HG03342 (cell line): Measurements from ENCODE around the gene ARHGAP31.
A peak's percentile ranks its signal among the peaks of the same experiment; 100 is the strongest.
"Not testable (repeated sequence)": the region's sequence is repeated elsewhere in the genome, so short reads cannot be mapped to it uniquely, and the experiment has no call there.

Experiments used
- ATAC-seq: cut with Tn5 transposase; IDR thresholded peaks from one replicate; pipeline ENCODE4 v1.9.1; 2021; ENCODE audit warnings: mild to moderate bottlenecking, moderate library complexity; ENCODE audit not compliant: unreplicated experiment

Gene ARHGAP31

DNA sequence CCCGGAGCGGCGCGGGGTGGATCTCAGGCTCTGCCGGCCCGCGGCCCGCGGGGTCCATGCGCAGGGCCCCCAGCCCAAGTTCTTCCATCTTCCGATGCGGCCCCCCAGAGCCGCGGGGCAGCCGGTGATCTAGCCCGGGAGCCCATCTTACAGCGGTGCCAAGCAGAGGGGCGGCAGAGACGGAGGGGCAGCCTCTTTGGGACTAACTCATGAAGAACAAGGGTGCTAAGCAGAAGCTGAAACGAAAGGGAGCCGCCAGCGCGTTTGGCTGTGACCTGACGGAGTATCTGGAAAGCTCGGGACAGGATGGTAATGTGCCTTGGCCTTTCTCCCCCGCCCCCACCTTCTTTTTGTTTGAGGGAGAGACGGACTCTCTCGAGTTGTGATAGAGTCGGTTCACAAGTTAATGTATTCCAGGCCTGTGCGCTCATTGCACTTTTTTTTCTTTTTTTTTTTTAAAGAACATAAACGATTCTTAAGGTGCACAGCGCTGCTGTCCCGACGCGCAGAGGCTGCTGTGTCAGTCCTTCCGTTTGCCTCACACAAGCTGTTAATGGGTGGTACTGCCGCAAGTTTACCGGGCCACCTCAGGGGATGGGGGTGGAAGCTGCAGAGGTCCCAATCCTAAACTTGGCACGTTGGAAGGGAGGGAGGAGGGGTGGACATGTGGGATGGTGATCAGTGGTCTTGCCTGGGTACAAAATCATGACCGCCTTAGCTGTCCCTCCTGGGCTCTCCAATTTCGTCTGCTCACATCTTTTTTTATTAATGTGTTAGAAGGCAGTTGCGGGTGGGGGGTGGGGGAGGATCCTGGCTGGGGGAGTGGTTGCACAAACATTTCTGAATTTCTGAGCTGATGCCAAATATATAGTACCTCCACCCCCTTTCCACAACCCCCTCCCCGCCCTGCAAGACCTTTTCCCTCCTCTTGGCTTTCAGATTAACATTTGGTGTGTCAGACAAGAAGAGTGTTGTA is 801 bp downstream of the ARHGAP31 start:
- ATAC-seq: peak; percentile 26

DNA sequence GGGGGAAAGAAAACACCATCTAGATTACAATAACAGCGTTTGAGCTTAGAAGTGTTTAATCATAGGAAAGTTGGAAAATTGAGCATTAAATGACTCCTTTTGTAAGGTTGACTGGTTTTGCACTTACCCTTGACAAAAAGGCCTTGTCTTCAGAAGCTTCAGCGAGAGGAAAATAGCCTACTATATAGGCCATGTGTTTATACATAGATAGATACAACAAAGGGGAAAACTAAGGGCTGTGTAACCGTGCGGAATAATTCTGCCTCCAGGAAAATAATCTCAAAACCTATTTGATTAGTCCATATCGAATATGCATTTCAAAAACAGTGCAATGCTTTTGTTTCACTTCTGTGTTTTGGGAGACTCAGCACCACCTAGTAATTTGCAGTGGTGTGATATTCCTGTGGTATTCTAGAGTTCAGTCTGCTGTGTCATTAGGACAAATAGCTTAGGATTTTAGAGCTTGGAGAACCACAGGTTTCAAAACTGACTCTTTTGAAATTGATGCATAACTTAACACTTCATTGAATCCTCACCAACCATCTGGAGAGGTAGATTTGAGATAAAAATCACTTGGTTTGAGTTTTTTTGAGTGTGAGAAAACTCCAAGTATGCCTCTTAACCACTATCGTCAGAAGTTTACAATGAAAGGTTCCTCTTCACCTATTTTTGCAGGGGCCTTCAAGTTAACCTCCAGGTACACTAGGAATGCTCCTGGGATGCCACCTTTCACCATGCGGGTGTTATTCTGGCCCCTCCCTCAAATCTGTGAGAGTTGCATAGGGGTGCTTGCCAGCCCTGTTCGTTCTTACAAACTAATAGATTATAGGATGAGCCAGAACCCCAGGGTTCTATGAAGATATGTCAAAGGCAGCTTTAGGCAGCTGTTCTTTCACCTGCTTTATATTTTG is 1.9 kb downstream of the ARHGAP31 start:
- ATAC-seq: no peak

DNA sequence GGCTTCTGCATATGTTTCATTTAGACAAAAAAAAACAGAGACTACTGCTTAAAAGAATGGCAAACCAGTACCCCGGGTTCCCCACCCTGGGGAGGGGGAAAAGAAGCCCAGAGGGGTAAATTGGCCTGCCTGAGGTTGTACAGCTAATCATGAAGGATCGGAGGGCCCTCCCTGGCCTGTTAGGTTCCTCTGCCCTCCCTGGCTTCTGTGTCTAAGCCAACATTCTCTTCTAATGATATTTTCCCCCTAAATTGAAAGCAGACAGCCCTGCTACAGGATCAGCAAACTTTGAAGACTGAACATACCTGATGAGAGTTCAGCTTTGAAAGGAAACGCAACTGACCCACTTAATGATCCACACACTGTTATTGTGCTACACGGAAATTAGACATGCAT is 2.5 kb downstream of the ARHGAP31 start:
- ATAC-seq: no peak

DNA sequence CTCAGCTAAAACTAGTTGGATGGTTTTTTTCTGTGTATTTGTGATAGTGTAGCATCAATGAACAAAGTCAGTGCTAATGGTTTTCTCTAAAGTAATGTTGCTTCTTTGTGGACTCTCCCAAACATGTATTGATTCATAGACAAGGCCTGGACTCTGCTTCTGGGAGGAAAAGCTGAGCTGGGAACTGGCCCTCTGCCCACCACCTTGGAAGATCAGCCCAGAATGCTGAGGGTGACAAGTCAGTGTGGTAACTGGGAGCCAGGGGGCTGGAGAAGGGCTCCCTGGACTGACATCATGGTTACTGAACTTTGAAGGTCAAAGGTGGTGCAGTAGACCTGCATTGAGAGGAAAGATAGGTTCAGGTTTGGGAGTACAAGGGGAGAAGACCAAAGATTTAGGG is 3.0 kb downstream of the ARHGAP31 start:
- ATAC-seq: no peak

DNA sequence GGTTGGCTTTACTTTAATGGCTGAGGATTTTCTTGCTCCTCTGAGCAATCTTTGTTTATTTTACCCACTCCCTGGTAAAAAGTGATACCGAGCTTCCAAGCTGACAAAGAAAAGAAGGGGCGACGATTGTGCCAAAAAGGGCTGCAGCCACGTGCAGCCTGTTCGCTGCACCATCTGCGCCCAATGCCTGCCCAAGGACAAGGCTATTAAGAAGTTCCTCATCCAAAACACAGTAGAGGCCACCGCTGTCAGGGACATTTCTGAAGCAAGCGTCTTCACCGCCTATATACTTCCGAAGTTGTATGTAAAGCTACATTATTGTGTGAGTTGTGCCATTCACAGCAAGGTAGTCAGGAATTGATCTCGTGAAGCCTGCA is 4.4 kb downstream of the ARHGAP31 start:
- no peak for ATAC-seq

DNA sequence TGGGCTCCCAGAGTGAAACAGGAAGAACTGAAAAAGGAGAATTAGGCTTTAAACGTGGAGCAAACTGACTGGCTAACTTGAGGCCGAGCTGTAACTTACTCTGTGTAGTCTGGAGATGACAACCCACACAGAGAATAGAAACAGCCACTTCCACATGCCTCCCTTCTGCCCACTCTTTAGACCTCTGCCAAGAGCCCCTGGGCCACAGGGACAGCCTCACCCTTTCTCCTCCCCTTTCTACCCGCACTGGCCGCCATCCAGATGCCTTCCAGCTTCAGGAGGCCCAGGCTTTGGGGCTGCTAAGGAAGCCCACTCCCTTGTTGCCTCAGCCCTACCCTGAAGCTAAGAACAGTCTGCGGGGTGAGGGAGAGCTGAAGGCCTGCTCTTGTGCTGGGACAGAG is 6.8 kb downstream of the ARHGAP31 start:
- no peak for ATAC-seq

DNA sequence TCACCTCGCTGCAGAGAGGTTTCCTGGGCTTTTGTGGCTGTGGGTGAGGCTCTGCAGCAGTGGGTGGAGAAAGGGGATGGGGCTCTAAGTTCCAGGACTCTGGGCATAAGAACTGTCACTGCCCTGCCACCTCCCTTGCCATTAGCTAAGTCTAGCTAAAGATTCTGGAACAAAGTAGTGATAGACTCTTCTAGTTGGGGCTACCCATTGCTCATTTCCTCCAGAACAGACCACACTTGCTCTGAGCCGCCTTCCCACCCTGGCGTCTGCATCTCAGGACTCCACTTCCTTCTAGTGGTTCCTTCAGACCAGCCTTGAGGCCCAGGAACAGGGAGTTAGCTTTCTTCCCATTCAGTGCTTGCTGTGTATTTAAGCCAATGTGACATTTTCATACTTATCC is 7.5 kb downstream of the ARHGAP31 start:
- ATAC-seq: no peak

DNA sequence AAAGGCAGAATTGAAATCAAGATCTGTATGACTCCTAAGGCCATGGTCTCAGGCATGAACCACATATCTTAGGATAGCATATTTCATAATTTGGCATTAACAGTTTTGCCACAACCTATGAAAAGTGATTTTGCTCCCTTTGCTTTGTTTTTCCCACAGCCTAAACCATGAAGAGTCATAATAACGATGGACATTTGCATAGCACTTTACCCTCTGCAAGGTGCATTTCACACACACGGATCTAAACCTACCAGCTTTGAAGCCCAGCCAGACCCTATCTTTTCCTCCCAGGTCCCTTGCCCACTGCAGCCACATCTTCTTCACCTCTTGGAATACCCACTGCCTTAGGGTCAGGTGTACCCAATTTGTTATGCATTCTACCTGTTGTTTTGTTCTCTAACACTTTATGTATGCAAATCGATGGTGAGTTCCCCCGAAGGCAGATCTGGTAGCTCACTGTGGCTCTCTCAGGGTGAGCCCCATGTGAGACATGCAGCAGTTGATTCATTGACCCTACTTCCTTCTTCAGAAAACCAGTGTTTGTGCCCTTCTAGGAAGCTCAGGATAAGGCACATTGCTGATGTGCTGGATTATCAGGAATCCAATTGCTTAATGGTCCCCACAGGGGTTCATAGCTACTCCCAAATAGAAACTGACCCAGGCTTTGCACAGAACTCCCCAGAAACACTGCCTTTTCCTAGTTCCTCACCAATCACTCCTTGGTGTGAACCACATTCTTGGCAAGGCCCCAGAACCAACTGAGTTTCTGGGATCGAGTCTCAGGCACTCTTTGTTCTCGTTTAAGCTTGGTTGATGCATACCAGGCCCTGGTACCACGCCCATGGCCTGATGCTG is 8.7 kb downstream of the ARHGAP31 start:
- ATAC-seq: peak; percentile 78

DNA sequence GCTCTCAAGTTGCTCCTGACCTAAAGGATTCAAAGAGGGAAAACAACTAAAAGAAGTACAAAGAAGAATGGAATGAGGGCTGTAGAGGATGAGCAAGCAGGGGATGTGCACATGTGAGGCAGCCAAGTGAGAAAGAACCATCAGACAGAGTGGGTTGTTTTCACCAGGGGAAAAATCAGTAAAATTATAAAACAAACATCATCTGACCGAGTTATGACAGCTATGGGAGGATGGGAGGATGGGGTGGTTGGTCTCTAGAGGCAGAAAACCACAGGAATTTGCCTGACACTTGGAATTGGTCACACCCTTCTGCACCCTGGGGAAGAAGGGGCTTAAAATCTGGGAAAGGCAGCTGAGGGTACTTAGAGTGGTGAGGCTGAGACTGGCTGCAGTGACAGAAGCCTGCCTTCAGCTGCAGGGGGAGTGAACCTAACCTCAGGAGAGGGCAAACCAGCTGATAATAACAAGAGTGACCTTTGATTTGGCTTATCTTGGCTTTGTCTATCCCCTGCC is 10.1 kb downstream of the ARHGAP31 start:
- no peak for ATAC-seq

DNA sequence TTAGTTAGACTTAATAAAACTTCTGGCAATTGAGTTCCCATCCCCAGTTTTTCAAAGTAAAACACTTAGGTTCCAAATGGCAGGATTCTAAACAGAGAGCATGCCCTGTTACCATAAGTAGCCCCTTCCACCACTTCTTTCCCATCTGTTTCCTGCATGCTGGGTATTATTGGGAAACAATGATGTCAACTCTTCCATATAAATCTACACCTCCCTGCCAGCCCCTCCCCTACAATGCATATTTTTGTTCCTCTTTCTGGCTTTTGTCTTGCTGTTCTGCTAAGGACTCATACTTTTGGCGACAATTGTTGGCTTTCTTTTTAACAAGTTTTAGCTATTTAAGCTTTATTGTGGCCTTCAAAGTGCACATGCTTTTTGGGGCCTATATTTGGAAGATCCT is 11.1 kb downstream of the ARHGAP31 start:
- no peak for ATAC-seq

DNA sequence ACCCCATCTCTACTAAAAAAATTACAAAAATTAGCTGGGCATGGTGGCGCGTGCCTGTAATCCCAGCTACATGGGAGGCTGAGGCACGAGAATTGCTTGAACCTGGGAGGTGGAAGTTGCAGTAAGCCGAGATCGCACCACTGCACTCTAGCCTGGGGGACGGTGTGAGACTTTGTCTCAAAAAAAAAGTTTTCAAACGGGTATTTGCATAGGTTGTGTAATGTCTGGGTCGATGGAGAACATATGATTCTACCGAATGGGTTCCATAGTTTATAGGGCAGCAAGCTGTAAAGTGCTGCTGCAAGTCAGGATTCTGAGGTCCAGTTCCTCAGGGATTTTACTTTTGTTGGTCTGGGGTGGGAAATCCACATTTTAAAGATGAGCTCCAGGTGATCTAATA is 12.2 kb downstream of the ARHGAP31 start:
- not testable (repeated sequence) for ATAC-seq

DNA sequence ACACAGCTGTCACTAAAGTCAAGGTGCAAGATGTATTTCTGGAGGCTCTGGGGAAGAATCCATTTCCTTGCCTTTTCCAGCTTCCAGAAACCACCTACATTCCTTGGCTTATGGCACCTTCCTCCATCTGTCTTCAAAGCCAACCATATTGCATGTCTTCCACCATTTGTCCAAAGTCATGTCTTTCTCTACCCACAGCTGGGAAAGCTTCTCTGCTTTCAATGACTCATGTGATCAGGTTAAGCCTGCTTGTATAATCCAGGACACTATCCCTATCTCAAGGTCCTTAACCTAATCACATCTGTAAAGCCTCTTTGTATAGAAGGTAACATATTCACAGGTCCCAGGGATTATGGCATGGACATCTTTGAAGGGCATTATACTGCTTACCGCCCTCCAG is 14.2 kb downstream of the ARHGAP31 start:
- no peak for ATAC-seq

DNA sequence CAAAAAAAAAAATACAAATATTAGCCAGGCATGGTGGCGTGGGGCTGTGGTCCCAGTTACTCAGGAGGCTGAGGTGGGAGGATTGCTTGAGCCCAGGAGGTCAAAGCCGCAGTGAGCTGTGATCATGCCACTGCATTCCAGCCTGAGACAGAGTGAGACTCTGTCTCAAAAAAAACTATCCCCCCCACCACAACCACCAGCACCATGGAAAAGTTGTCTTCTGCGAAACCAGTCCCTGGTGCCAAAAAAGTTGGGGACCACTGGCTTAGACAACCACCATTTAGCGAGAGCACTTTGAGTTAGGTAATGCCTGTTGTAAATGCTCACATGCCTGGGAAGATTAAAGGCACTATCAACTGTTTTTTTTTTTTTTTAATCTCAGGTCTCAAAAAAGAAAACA is 15.4 kb downstream of the ARHGAP31 start:
- ATAC-seq: no peak

DNA sequence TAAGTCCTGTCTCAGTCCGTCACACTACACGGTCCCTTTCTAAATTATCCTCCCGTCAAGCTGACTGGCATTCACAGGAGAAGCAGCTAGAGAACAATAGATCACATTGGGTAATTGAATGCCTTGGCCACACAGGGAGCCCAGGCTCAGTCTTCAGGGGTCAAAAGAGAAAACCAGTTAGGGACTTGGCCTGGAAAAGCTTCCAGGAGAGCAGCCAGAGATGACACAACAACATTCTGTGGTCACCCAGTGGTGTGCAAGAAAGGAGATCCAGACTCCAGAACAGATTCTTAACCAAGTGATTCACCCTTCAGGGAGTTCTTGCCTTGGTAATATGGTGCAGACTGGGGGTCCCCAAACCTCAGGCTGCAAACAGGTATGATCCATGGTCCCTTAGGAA is 15.9 kb downstream of the ARHGAP31 start:
- no peak for ATAC-seq

DNA sequence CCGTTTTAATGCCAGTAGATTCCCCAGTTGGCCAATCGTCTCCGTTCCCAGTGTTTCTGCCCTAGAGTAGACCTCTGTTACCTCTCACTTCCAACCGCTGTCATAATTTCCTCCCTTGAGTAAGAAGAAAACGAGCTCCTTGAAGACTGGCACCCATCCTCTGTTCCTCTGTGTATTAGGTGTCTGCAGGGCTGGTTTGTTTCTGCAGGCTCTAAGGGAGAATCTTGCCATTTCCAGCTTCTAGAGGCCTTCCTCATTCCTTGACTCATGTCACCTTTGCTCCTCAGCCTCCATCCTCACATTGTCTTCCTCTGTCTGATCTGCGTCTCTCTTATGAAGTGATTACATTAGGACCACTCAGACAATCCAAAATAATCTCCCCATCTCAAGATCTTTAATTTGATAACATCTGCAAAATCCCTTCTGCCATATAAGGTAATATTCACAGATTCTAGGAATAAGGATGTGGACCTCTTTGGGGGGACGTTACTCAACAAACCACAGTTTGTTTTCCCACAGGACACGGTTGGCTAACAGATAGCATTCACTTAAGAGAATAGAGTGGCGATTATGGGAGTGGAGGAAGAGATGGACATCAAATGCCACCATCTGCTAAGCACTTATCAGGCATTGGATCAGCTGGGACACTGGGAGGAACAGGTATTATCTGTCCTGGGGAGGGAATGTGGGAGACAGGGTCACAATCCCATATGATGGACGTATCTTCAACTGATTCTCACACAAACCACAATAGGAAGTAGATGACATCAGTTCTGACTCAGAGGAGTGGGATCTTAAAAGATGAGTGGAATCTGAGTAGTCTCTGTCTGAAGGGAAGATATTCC is 17.1 kb downstream of the ARHGAP31 start:
- no peak for ATAC-seq

DNA sequence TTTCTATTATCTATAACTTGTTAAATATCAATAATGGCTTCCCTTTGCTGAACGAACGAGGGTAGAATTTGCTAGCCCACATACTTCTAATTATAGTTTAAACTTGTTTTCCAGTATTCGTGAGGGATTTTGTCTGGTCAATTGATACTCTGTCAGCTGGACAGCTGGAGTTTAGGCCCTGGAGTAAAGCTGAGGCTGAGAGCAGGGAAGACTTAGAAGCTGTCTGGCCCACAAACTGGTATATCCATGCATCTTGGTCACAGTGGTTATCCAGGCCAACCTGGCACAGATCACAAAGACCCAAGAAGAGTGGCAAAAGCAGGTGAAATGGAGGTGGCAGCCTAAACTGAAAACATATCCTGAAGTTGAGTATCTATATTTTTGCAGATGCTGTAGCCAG is 19.3 kb downstream of the ARHGAP31 start:
- ATAC-seq: no peak

DNA sequence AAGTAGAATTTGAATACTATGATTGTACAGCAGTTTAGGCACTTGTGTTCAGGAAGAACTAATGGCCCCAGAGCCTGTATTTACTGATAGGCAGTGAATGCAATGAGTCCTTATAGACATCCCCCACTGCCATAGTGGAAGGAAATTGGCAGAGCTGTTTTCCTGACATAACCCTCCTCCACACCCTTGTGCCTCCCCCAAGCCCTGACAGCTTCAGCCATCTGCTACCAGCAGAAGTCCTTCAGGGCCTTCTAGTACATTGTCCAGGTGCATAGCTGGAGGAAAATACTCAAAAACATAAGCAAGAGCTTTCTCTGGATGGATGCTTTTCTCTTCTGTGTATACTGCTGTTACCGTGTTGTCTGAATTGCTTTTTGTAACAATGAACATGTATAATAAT is 20.6 kb downstream of the ARHGAP31 start:
- ATAC-seq: no peak

DNA sequence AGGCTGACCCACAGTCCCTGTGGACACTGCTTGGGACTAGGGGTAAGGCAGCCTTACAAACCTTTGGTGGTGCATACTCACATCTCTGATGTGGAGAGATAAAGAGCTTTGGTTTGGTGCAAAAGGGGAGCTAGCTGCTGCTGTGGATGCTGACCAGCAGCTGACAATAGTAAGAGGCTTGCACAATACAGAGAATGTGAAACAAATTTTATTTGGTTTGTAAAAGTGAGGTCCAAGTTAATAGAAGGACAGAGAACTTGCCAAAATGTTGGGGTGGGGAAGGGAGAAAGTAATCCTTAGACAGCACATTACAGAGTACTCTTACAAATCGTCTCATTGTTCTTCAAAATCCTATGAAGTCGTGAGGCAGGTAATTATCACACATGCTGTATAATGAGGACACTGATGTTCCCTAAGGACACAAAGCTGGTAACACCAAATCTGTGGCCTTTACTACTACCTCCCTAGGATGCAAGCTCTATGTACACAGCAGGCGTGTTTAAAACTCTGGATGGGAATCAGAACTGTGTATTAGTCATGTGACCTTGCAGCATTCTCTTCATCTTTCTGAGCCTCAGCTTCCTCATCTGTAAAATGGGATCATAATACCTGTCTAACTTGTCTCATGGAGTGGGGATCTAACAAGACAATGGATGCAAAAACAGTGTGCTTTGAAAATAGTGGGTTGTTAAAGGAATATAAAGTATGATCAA is 21.6 kb downstream of the ARHGAP31 start:
- no peak for ATAC-seq

DNA sequence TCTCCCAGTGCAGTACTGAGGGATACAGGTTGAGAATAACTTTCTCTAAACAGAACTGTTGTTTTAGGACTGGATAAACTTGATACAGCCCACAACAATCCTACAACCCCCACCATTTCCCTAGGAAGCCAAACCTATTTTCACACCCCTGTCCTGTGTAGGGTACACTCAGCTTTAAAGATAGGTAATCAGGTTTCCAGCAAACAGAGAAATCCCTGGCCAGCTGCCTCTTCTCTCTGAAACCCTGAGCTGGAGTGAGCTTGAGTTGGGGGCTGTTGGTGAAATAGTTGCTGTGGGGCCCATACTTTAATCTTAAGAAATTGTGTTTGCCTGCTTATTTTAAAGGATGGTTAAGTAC is 22.1 kb downstream of the ARHGAP31 start:
- ATAC-seq: no peak
